ENCODE results near the gene EFS. TPM values are rescaled to one million over a fixed set of nuclear protein-coding genes. Genes with fewer than 3 reads are reported as not detected.

Gene EFS
- total and polyA plus RNA-seq, 7 donors = 0.46 to 19.9 (median 10.0) TPM

DNA sequence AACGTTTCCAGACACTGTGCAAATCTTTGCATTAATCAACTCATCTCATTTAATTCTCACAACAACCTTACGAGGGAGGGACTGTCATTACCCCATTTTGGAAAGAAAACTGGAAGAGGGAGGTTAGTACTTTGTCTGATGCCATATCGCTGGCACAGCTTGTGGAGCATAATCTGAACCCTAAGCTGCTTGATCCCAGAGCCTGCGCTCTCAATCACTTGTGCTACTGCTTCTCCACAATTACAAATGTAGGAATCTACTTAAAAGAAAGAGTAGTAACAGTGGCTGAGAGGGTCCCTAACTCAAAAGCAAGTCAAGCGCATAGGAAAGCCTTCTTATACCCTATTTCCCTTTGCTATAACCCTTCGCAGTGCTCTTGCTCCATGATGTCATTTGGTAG lies 3.2 kb downstream of the EFS start:
- Histone ChIP-seq H3K4me3 (no peak overlapping the region), H3K36me3 (peaks cover 4 to 31% (median 11%) of the 10 kb centered on the region in 4 donors), H3K9me3 (no peaks in the 10 kb centered on the region), H3K27me3 (no peaks in the 10 kb centered on the region), H3K27ac (peak overlapping the region; percentile 22 to 47 (median 38)), H3K4me1 (peaks cover 0 to 66% (median 33%) of the 10 kb centered on the region in 4 donors)
- intact Hi-C loops (cut with DNase I) = no loop called here
- DNase-seq = no peak
- 74 to 81% methylated on average over 6 of the region's 6 CpGs for WGBS, 2 donors
- TF ChIP-seq, protein P1, sequence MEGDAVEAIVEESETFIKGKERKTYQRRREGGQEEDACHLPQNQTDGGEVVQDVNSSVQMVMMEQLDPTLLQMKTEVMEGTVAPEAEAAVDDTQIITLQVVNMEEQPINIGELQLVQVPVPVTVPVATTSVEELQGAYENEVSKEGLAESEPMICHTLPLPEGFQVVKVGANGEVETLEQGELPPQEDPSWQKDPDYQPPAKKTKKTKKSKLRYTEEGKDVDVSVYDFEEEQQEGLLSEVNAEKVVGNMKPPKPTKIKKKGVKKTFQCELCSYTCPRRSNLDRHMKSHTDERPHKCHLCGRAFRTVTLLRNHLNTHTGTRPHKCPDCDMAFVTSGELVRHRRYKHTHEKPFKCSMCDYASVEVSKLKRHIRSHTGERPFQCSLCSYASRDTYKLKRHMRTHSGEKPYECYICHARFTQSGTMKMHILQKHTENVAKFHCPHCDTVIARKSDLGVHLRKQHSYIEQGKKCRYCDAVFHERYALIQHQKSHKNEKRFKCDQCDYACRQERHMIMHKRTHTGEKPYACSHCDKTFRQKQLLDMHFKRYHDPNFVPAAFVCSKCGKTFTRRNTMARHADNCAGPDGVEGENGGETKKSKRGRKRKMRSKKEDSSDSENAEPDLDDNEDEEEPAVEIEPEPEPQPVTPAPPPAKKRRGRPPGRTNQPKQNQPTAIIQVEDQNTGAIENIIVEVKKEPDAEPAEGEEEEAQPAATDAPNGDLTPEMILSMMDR (IDR thresholded peaks at IDR 0.05) = no peak
- TF ChIP-seq EP300 (IDR thresholded peaks at IDR 0.05) = no peak
- no peak for TF ChIP-seq POLR2A (IDR thresholded peaks at IDR 0.05)
- TF ChIP-seq POLR2AphosphoS5 (IDR thresholded peaks at IDR 0.05) = no peak

DNA sequence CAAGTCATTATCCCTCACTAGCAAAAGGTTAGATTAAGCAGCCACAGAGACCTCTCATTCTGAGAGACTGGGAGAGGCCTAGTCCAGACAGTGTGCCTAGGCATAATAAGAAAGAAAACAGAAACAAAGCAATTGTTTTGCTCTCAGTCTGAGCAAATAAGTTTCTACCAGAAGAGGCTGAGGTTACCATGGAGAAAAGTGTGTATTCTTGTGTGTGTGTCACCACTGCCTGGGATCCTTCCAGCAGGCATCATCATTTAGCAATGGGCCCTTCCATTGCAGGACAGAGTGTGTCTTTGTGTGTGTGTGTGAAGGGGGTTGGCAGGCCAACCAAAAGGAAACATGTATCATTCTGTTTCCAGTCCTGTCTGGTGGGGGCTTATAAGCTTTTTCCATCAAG lies 3.7 kb downstream of the EFS start:
- H3K27ac ChIP-seq = peak overlapping the region; percentile 10 to 47 (median 38)
- TF ChIP-seq POLR2A (IDR thresholded peaks at IDR 0.05) = no peak
- TF ChIP-seq EP300 (IDR thresholded peaks at IDR 0.05) = no peak
- TF ChIP-seq, protein P1 (IDR thresholded peaks at IDR 0.05) = no peak
- TF ChIP-seq POLR2AphosphoS5 (IDR thresholded peaks at IDR 0.05) = peak in 1 of 4 donors; percentile 27
- intact Hi-C loops (cut with DNase I) = no loop called here
- no peaks in the 10 kb centered on the region for H3K27me3 ChIP-seq
- DNase-seq = no peak
- H3K9me3 ChIP-seq = no peaks in the 10 kb centered on the region
- H3K36me3 ChIP-seq = peaks cover 4 to 35% (median 11%) of the 10 kb centered on the region in 4 donors
- H3K4me3 ChIP-seq = no peak overlapping the region
- H3K4me1 ChIP-seq = peaks cover 0 to 62% (median 30%) of the 10 kb centered on the region in 4 donors

DNA sequence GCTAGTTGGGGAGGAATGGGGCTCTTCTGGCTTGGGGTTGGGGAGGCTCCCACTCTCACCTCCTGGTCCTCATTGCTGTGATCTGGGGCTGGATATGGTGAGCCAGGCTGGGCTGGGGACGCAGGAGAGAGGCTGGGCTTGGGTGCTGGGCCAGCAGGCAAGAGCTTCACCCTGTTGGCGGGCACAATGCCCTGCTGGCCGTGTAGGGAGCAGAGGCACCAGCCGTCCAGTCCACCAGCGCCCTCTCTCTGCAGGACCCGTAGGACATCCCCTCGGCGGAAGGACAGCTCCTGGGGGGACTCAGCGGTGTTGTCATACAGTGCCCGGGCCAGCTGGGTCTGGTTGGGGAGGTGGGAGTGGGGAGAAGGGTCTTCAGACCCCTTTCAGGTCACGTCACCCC lies 4.5 kb downstream of the EFS start:
- 71 to 81% methylated on average over 11 of the region's 11 CpGs for WGBS, 2 donors
- intact Hi-C loops (cut with DNase I) = no loop called here
- TF ChIP-seq POLR2A (IDR thresholded peaks at IDR 0.05) (no peak), EP300 (IDR thresholded peaks at IDR 0.05) (no peak), POLR2AphosphoS5 (IDR thresholded peaks at IDR 0.05) (no peak)
- TF ChIP-seq, protein P1 (IDR thresholded peaks at IDR 0.05) = no peak
- Histone ChIP-seq H3K4me1 (peaks cover 0 to 59% (median 27%) of the 10 kb centered on the region in 4 donors), H3K4me3 (no peak overlapping the region), H3K9me3 (no peaks in the 10 kb centered on the region), H3K27ac (peak overlapping the region; percentile 10 to 39 (median 35)), H3K27me3 (no peaks in the 10 kb centered on the region), H3K36me3 (peaks cover 4 to 35% (median 11%) of the 10 kb centered on the region in 4 donors)
- DNase-seq = no peak

DNA sequence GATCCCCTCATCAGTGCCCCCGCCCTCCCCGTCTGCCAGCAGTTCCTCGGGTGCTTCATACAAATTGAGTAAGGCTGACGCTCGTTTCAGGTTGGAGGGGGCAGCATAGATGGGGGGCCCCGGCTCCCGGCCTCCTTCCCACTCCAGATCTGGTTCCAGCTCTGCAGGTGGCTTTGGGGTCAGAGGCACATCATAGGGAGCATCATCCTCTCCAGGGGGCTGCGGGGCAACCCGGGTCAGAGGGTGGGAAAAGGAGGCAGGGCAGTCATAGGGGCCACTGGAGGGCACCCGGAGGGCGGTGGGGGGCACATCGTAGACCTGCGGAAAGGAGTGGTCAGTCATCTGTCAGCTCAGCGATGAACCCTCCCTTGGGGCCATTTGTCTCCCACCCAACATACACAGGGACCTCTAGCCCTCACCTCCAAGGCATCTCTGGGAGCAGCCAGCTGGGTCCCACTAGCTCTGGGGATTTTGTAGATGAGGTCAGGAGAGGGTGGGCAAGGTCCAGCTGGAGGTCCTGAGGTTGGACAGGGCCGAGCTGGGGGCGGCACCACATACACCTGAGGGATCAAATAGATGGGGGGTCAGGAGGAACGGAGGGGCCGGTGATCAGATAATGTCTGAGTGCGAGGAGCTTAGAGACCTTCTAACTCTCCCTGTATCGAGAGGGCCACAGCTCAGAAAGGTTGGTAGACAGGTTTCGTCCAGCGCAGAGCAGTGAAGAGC lies 5.1 kb downstream of the EFS start:
- peak overlapping the region in 3 of 4 donors; percentile 34 to 39 (median 36) for H3K27ac ChIP-seq
- no peak for TF ChIP-seq POLR2A (IDR thresholded peaks at IDR 0.05)
- TF ChIP-seq, protein P1 (IDR thresholded peaks at IDR 0.05) = no peak
- no peak for TF ChIP-seq EP300 (IDR thresholded peaks at IDR 0.05)
- TF ChIP-seq POLR2AphosphoS5 (IDR thresholded peaks at IDR 0.05) = no peak
- intact Hi-C loops (cut with DNase I) = no loop called here
- DNase-seq = no peak
- H3K4me3 ChIP-seq = no peak overlapping the region
- 84 to 91% methylated on average over 22 of the region's 22 CpGs for WGBS, 2 donors
- H3K9me3 ChIP-seq = no peaks in the 10 kb centered on the region
- H3K27me3 ChIP-seq = no peaks in the 10 kb centered on the region
- H3K36me3 ChIP-seq = peaks cover 4 to 35% (median 11%) of the 10 kb centered on the region in 4 donors
- peaks cover 0 to 52% (median 23%) of the 10 kb centered on the region in 4 donors for H3K4me1 ChIP-seq

All from sigmoid colon (tissue), 7 donors.